Natural killer cell (primary cell): Measurements from ENCODE around the gene STK33. TPM values are rescaled to one million over a fixed set of nuclear protein-coding genes. Genes with fewer than 3 reads are reported as not detected.

ENCODE experiments used
- ATAC-seq, 3 donors: fragments of 150-1000 bp in 2 of 3; fragments of 200-7000 bp in 1 of 3; cut with Tn5 transposase; 1 replicate in 1 of 3; 2 replicates in 2 of 3; pipeline ENCODE4 v1.10.0; 2021; ENCODE audit warnings: mild to moderate bottlenecking in 2 of 3, moderate library complexity in 2 of 3
- DNase-seq, 2 donors: peaks; one replicate each; pipeline versions ENCODE4 v3.0.0 to v3.0.0-alpha.2; 2013 to 2021; ENCODE audit warnings: mixed read lengths in 1 of 2
- H3K27ac ChIP-seq: one replicate; pipeline ENCODE4 v1.5.1; 2013; ENCODE audit warnings: mild to moderate bottlenecking, low read length
- H3K27me3 ChIP-seq: one replicate; pipeline ENCODE4 v1.6.1; 2013; ENCODE audit warnings: low read length; ENCODE audit not compliant: control insufficient read depth, insufficient read depth
- H3K36me3 ChIP-seq: one replicate; pipeline ENCODE4 v1.6.1; 2013; ENCODE audit warnings: low read length; ENCODE audit not compliant: control insufficient read depth, insufficient read depth
- H3K4me1 ChIP-seq: one replicate; pipeline ENCODE4 v1.6.1; 2013; ENCODE audit warnings: low read length; ENCODE audit not compliant: control insufficient read depth, insufficient read depth
- H3K4me3 ChIP-seq: one replicate; pipeline ENCODE4 v1.5.1; 2013; ENCODE audit warnings: low read length
- H3K9me3 ChIP-seq: one replicate; pipeline ENCODE4 v1.6.1; 2013; ENCODE audit warnings: low read length; ENCODE audit not compliant: control insufficient read depth, insufficient read depth
- H3K27ac Mint-ChIP-seq, 2 donors: one replicate each; pipeline ENCODE4 v1.8.0; 2022; ENCODE audit warnings: mild to moderate bottlenecking in 2 of 2, mixed read lengths in 2 of 2, moderate library complexity in 1 of 2
- H3K27me3 Mint-ChIP-seq, 2 donors: one replicate each; pipeline ENCODE4 v1.8.0; 2022; ENCODE audit warnings: low read depth in 2 of 2, mixed read lengths in 2 of 2
- H3K36me3 Mint-ChIP-seq: one replicate; pipeline ENCODE4 v1.8.0; 2022; ENCODE audit warnings: mixed read lengths
- H3K4me1 Mint-ChIP-seq, 2 donors: one replicate each; pipeline ENCODE4 v1.8.0; 2022; ENCODE audit warnings: mixed read lengths in 2 of 2
- H3K4me3 Mint-ChIP-seq: one replicate; pipeline ENCODE4 v1.8.0; 2022; ENCODE audit warnings: mild to moderate bottlenecking, moderate library complexity, mixed read lengths
- H3K9me3 Mint-ChIP-seq, 2 donors: one replicate each; pipeline ENCODE4 v1.8.0; 2022; ENCODE audit warnings: mixed read lengths in 2 of 2
- WGBS: methylation state at CpG from one replicate; pipeline ENCODE4 v1.1.7; 2013; ENCODE audit warnings: missing lambda C conversion rate; ENCODE audit not compliant: insufficient coverage; 5-methylcytosine and 5-hydroxymethylcytosine counted together
- intact Hi-C: fragments of 100-400 bp; cut with micrococcal nuclease; formaldehyde crosslinking; loops from one replicate; pipeline ENCODE4 v1.14.2; 2022
- total RNA-seq, 4 donors: library from RNA; stranded (reverse); fragments of 120-200 nt in 1 of 4; gene quantifications; one replicate each; pipeline versions ENCODE4 v1.2.3 to v1.2.4, GENCODE V29; 2013 to 2022
- TF ChIP-seq, protein P1 (sequence below): fragments of 200-600 bp; IDR thresholded peaks from one replicate; pipeline ENCODE4 v1.8.0; 2022; ENCODE audit warnings: antibody characterized with exemption

STK33 gene
- total RNA-seq, 3 donors from 2014 or later (not counting 1 experiment from before 2014, with no cell fraction given), result 0.24 TPM; not detected in 2

DNA sequence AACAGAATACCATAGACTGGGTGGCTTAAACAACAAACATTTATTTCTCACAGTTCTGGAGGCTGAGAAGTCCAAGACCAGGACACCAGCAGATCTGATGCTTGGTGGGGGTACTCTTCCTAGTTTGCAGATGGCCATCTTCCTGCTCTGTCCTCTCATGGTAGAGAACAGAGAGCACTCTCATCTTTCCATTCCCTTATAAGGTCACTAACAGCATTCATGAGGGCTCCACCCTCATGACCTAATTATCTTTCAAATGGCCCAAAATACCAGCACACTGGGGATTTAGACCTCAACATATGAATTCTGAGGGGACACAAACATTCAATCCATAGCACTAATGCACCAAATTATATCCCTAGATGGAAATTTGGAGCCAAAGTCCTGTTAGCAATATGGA lies 6.1 kb downstream of the STK33 start:
- no peak overlapping the region for H3K27ac ChIP-seq
- Mint-ChIP-seq H3K27me3 (peaks cover 13 to 42% of the 10 kb centered on the region in 2 donors), H3K36me3 (no peaks in the 10 kb centered on the region), H3K9me3 (no peaks in the 10 kb centered on the region), H3K4me3 (no peak overlapping the region), H3K27ac (no peak overlapping the region), H3K4me1 (no peaks in the 10 kb centered on the region)
- DNase-seq, result no peak
- no peaks in the 10 kb centered on the region for H3K9me3 ChIP-seq
- H3K4me3 ChIP-seq, result no peak overlapping the region
- H3K27me3 ChIP-seq, result no peaks in the 10 kb centered on the region
- no peaks in the 10 kb centered on the region for H3K4me1 ChIP-seq
- no peaks in the 10 kb centered on the region for H3K36me3 ChIP-seq
- intact Hi-C loops, result no loop called here
- TF ChIP-seq, protein P1, sequence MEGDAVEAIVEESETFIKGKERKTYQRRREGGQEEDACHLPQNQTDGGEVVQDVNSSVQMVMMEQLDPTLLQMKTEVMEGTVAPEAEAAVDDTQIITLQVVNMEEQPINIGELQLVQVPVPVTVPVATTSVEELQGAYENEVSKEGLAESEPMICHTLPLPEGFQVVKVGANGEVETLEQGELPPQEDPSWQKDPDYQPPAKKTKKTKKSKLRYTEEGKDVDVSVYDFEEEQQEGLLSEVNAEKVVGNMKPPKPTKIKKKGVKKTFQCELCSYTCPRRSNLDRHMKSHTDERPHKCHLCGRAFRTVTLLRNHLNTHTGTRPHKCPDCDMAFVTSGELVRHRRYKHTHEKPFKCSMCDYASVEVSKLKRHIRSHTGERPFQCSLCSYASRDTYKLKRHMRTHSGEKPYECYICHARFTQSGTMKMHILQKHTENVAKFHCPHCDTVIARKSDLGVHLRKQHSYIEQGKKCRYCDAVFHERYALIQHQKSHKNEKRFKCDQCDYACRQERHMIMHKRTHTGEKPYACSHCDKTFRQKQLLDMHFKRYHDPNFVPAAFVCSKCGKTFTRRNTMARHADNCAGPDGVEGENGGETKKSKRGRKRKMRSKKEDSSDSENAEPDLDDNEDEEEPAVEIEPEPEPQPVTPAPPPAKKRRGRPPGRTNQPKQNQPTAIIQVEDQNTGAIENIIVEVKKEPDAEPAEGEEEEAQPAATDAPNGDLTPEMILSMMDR, result no peak
- no peak for ATAC-seq

DNA sequence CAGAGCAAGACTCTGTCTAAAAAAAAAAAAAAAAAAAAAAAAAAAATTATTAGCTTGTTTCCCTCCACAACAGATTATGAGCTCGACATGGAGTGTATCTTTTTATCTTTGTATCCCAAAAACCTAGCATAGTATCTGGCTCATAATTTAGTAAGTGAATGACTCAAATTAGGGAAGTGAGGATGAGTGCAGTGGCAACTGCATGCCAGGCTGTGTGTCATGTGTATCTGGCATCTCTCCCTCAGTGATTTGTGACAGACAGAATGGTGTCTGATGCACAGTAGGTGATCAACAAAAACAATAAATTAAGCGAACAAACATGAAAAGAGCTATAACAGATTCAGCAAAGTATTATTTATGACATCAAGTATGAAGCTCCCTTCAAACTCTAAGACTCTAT lies 7.2 kb downstream of the STK33 start:
- intact Hi-C loops, result no loop called here
- Histone ChIP-seq H3K9me3 (no peaks in the 10 kb centered on the region), H3K27ac (no peak overlapping the region), H3K27me3 (no peaks in the 10 kb centered on the region), H3K4me3 (no peak overlapping the region), H3K4me1 (no peaks in the 10 kb centered on the region), H3K36me3 (no peaks in the 10 kb centered on the region)
- Mint-ChIP-seq H3K27ac (no peak overlapping the region), H3K36me3 (no peaks in the 10 kb centered on the region), H3K9me3 (no peaks in the 10 kb centered on the region), H3K4me3 (no peak overlapping the region), H3K27me3 (peaks cover 11 to 39% of the 10 kb centered on the region in 2 donors), H3K4me1 (no peaks in the 10 kb centered on the region)
- no peak for DNase-seq
- 100% methylated on average over 1 of the region's 2 CpGs for WGBS
- no peak for ATAC-seq
- TF ChIP-seq, protein P1, result no peak

DNA sequence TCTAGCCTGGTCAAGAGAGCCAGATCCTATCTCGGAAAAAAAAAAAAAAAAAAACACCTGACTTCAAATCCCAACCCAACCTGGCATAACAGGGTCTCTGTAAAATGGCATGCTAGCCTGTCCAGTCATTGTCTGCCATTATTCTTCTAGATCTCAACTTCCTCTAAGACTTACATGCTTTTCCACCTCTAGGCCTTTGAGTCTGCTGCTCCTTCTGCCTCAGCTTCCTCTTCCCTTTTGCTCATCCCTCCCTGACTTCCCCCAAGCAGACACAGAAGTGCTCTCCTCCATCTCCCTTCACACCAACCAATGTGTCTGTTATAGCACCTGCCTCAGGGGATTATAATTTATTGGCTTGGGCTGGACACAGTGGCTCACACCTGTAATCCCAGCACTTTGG lies 7.8 kb downstream of the STK33 start:
- Histone ChIP-seq H3K27me3 (no peaks in the 10 kb centered on the region), H3K27ac (no peak overlapping the region), H3K36me3 (no peaks in the 10 kb centered on the region), H3K4me3 (no peak overlapping the region), H3K9me3 (no peaks in the 10 kb centered on the region), H3K4me1 (no peaks in the 10 kb centered on the region)
- WGBS, result 85% methylated on average over 1 of the region's 1 CpG
- H3K4me3 Mint-ChIP-seq, result no peak overlapping the region
- H3K27ac Mint-ChIP-seq, result no peak overlapping the region
- TF ChIP-seq, protein P1, result no peak
- H3K9me3 Mint-ChIP-seq, result no peaks in the 10 kb centered on the region
- intact Hi-C loops, result no loop called here
- no peaks in the 10 kb centered on the region for H3K4me1 Mint-ChIP-seq
- H3K36me3 Mint-ChIP-seq, result no peaks in the 10 kb centered on the region
- peaks cover 9 to 34% of the 10 kb centered on the region in 2 donors for H3K27me3 Mint-ChIP-seq
- no peak for ATAC-seq
- DNase-seq, result no peak

DNA sequence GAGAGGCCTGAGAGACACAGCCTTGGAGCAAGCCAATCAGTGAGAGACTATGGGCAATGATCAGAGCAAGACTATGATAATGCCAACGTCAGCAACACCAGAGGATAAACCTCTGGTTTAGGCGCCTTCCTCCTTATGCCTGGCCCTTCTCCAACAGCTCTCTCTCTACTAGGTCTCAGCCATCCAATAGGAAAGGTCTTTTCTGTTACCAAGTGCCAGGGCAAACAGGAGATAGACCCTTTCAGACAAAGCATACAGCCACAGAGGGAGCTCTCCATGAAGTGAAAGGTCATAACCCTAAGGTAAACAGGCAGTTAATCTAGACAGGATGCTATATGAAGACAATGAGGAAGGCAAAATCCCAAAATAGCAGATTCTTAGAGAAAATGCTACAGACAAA lies 9.5 kb downstream of the STK33 start:
- TF ChIP-seq, protein P1, result no peak
- Histone ChIP-seq H3K4me1 (no peaks in the 10 kb centered on the region), H3K27ac (no peak overlapping the region), H3K27me3 (no peaks in the 10 kb centered on the region), H3K4me3 (no peak overlapping the region), H3K36me3 (no peaks in the 10 kb centered on the region), H3K9me3 (no peaks in the 10 kb centered on the region)
- Mint-ChIP-seq H3K27me3 (peaks cover 17 to 35% of the 10 kb centered on the region in 2 donors), H3K27ac (no peak overlapping the region), H3K4me1 (no peaks in the 10 kb centered on the region), H3K9me3 (peaks cover 0 to 4% of the 10 kb centered on the region in 2 donors), H3K36me3 (no peaks in the 10 kb centered on the region), H3K4me3 (no peak overlapping the region)
- ATAC-seq, result no peak
- intact Hi-C loops, result no loop called here
- no peak for DNase-seq
- WGBS, result 66% methylated on average over 2 of the region's 2 CpGs
